NCI-H146 treated with DMSO at 0.1 percent for 48 hours (cell line): Measurements from ENCODE around the gene MMP27.

Experiments
- DNase-seq: peaks from one replicate; lab custom pipeline; 2025; ENCODE audit not compliant: unreplicated experiment; lab: John Stamatoyannopoulos, UW

MMP27 gene

DNA sequence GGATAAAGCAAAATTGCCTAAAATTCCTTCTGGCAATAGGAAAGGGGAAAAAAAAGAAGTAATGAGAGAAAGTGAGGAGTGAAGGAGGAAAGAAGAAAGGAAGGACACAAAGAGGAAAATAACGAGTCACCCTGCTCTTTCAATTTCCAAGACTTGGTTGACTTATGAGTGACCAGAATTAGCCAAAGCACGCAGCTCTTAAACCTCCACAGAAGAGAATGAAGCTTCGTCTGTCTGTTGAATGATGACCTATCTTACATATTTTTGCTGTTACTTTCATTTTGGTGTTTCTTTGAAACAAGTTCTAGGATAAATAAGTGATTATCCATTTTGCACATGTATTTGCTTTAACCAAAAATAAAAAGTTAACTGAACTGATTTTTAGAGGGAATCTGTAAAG is 728 bp downstream of the MMP27 start:
- no peak for DNase-seq

DNA sequence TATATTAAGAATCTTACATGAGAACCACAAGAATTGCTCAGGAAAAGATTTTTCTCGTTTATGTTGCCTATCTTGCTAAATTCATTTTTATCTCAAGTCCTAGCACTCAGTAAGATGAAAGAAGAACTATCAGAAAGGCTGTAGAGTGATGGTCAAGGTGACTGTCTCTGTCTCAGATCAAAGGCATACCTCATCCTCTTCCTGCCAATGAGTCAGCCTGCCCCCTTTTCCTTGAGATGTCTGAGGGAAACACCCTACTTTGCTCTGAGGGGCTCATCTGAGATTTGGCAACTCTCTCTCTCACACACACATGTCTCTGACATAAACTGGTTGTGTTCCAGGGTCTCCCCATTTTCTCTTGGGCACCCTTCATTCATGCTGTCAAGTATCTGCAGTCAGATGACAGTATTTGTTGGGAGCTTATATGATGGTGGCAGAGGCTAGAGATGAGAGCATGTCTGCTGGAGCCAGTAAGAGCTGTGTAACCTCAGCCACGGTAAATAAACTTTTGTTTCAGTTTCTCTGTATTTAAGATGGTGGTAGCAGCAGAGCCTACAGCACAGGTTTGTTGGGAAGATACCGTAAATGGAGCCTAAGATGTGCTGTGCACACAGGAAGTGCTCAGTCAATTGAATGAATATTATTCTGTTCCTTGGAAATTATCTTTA is 1.6 kb downstream of the MMP27 start:
- no peak for DNase-seq

DNA sequence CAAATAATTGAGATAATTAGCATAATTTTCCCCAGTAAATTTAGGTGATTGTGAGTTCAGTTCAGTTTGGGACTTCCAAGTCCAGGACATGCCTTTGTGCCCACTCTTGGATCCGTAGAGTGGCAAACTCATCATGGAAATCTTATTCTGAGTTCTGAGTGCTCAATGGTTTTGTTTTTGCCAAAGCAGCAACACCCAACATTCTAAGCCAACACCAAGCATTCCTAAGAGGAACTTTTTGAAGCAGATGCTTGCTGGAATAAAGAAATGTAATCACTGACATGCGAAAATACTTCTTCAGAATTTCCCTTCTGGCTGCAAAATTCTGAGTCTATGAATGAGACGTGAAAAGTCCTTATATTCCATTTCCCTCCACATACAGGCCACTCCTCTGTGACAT is 10.4 kb downstream of the MMP27 start:
- no peak for DNase-seq

DNA sequence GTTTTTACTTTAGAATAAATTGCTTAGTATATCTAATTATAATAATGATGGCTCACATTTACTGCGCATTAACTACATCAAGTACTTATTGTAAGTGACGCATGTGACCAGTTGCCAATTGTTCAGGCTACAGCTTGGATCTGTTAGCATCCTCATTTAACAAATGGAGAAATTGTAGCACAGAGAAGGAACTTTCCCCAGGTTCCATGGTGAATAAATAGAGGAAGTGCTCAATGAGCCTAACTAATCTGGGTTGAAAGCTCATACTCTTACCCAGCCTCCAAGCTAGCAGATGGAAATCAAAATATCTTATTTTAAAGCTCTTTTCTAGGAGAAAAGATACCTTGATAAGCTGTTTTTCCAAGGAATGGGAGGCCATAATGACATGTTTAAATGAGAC is 19.8 kb downstream of the MMP27 start:
- DNase-seq, result no peak

DNA sequence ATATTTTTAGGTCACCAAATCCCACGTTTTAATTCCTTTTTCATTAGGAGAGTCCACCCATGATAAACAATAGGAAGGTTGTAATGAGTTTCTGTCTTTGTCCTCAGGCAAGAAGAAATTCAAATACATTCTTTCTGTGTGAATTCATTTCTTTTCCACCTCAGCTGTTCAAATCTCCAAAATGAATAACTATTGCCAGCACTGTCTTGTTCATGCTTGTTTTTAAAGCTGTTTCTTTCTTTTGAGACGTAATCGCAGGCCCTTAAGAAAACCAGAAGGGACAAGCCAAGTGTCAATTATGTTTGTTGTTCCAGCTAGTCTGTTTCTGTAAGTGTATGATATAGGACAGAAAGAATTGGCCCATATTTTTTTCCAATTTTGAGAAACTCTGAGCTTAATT is 20.2 kb downstream of the MMP27 start:
- no peak for DNase-seq

DNA sequence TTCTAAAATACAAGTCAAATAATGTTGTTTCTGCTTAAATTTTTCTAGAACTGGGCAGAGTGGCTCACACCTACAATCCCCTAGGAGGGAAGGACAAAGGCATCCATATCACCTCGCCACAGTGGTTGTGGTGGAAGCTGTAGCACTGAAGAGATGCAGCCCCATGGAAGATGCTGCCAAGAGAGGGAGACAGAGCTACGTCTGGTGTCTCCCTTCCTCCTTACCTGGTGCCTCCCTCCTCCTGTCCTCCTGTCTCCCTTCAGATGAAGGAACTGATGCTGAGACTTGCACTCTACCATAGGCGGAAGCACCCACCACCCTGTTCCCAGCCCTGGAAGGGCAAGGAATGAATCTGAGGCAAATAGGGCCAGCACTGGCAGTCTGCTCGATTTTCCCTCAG is 22.3 kb downstream of the MMP27 start:
- no peak for DNase-seq

DNA sequence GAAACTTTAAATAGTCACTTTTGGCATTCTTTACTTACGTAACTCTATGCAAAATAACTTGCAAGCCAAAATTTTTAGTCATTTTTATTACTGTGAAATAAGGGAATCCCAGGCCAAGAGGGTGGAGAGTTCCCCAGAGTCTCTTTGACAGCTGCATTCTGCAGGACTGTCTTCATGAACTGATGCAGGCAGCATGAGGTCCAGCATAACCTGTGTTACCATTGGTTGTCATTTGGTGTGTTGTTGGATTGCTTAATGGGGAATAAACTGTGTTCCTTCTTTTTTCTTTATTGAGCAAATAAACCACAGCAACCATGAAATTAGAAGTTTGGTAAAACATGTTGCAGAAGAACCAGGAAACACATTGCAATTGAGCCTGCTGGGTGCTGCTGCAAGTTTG is 24.6 kb downstream of the MMP27 start:
- no peak for DNase-seq

DNA sequence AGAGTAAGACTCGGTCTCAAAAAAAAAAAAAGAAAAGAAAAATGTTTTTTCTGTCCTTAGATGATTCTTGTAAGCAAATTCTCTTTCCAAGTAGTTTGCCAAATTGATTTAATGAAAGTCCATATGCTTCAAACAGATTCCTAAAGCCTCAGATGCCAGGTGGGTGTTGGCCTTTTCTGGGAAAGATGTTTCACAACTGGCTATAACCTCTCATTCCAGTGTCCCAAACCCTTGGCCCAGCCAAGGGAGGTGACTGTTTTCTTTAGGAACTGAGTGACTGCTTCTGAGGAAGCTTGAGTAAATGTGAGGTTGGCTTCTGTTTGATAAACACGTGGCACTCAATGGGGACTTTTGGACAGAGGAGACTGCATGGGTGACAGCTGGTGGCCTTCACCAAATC is 27.5 kb downstream of the MMP27 start:
- no peak for DNase-seq

DNA sequence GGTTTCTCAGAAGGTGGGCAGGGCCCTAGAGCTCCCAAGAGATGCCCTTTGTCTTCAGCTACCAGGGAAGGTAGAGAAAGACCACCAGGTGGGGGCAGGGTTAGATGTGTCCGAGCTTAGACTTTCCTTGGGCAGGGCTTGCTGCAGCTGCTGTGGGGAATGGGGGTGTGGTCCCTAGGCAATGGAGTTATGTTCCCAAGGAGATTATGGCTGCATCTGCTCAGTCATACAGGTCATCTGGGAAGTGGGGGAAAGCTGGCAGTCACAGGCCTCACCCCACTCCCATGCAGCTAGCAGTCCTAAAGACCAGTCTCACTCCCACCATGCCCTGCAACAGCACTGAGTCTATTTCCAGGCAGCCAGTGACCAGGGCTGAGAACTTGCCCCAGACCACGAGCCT is 29.5 kb downstream of the MMP27 start:
- no peak for DNase-seq

DNA sequence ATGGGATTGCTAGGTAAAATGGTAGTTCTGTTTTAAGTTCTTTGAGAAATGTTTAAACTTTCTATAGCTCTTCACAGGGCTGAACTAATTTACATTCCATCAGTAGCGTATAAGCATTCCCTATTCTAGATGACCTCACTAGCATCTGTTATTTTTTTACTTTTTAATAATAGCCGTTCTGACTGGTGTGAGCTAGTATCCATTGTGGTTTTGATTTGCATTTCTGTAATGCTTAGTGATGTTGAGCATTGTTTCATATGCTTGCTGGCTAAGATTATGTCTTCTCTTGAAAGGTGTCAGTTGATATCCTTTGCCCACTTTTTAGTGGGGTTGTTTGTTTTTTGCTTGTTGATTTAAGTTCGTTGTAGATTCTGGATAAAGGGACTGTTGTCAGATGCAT is 35.9 kb downstream of the MMP27 start:
- DNase-seq, result no peak

DNA sequence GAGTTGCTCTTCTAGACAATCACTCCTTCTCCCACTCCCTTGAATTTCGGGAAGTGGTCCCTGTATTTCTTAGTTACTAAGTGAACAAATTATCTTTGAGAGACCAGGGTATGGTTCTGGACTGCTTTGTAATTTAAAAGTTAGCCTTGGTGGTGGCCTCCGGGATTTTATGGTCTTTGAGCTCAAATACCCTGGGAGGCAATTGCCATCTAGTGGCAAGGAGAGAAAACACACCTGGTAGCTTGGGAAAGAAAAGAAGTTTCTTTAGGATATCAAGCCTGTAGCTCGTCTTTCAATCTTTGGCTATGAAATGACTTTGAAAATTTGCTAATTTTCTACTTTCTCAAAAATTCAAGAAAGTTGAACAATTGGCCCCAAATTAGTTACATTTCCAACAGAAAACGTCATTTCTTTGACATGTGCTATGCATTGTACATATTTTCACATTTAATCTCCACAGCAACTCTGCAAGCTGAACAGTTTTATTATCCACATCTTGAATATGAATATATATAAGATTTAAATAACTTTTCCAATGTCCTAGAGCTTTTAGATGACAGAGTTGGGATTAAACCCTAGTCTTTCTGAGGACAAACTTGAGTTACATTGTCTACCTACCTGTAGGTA is 39.1 kb downstream of the MMP27 start:
- DNase-seq, result peak; percentile 9

DNA sequence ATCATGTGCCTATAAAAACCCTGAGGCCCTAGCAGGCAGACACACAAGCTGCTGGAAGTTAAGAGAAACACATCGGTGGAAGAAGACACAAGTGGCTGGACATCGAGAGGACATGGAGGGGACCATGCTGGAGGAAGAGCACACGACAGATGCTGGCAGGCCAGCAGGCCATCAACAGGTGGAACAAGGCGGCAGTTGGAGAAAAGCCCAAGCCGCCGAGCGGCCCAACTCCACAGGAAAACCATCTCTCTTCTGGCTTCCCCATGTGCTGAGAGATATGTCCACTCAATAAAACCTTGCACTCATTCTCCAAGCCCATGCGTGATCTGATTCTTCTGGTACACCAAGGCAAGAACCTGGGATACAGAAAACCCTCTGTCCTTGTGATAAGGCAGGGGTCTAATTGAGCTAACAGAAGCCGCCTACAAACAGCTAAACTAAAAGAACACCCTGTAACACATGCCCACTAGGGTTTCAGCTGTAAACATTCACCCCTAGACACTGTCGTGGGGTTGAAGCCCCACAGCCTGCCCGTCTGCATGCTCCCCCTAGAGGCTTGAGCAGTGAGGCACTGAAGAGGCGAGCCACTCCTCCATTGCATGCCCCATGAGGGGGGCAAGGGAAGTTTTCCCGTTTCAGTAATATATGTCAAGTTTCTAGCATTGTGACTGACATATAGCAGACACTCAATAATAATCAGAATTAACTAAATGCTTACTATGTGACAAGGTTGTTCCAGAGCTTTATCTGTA is 41.4 kb downstream of the MMP27 start:
- no peak for DNase-seq

DNA sequence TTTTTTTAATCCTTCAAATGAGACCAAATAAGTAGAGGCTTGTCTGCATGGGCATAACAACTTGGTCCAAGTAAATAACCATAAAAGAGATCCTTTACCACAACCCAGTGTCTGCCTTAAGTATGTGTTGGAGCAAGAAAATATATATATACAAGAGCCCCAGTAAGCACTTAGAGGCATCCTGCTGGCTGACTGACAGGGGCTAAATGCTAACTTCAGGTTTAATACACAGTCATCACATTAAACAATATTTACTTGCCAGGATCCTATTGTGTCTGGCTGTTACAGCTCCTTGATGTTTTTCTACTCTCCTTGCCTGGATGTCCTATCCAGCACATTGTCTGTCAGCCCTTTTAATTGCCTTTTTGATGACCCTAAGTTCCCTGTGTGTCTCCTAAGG is 43.0 kb downstream of the MMP27 start:
- no peak for DNase-seq

DNA sequence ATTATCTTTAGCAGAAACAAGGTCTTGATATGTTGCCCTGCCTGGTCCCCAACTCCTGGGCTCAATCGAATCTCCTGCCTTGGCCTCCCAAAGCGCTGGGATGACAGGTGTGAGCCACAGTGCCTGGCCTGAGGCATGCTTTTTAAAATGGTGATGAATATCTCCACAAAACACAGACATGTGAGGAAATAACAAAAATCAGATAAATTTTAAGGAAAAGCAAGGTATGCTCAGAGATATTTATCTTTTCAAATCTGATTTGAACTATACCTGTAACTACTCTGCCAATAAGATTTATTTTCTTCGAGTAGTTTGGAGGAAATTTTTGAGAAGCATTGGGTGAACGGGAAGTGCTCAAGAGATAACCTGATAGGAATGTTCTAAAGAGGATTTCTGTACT is 44.5 kb downstream of the MMP27 start:
- DNase-seq, result no peak

DNA sequence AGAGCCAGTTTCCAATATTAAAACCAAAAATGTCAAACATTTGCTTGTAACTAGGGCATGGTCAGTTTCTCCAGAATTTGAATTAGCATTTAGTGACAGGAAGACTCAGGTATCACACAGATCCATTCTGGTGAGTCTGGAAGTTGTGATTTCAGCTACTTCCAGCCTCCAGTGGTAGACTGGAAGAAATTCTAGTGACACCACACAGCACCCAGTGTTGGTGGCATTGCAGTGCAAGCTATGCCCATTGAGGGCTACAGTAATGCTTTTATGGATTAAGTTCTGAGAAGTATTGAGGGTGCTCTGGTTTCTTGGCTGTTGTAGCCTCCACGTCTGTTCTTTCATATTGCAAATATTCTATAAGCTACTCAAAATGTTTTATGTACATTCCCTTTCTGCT is 49.0 kb downstream of the MMP27 start:
- no peak for DNase-seq

DNA sequence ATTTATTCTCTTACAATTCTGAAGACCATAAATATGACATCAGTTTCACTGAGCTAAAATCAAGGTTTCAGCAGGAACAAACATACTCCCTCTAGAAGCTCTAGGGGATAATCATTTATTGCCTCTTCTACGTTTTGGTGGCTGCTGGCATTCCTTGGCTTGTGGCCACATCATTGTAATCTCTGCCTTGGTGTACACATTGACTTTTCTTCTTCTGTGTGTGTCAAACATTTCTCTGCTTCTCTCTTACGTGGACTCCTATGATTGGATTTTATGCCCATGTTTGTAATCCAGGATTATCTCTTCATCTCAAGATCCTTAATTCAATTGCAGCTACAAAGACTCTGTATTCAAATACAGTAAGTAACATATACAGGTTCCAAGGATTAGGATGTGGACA is 50.0 kb downstream of the MMP27 start:
- DNase-seq, result no peak

DNA sequence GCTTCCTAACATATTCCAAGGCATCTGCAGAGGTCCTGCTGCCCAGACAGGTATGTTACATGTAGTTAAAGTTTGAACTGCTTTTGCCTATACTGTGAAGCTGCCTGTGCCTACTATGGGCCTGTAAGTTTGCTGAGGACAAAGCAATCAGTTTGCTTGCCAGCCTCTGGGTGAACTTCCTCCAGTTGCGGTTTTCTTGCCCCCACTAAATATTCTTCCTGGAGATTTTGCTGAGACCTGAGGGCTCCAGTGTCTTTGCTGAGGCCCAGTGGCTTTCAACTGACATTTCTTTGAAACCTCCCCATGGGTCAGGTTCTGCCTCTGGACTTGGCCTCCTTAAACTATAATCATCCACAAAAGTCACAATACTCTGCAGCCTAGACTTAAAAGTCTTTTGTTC is 50.8 kb downstream of the MMP27 start:
- DNase-seq, result no peak

DNA sequence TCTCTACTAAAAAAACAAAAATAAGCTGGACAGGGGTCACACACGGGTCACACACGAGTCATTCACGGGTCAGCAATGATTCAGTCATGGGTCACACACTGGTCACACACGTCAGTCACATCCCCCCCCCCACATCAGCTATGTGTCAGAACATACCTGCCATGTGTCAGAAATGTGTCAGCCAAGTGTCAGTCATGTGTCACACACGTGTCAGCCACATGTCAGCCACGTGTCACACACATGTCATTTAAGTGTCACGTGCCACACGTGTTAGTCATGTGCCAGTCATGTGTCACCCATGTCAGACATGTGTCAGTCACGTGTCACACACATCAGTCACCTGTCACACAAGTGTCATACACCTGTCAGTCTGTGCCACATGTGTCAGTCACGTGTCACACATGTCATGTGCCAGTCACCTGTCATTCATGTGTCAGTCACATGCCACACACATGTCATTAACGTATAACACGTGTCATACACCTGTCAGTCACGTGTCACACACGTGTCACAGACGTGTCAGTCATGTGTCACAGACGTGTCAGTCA is 51.8 kb downstream of the MMP27 start:
- DNase-seq, result no peak

DNA sequence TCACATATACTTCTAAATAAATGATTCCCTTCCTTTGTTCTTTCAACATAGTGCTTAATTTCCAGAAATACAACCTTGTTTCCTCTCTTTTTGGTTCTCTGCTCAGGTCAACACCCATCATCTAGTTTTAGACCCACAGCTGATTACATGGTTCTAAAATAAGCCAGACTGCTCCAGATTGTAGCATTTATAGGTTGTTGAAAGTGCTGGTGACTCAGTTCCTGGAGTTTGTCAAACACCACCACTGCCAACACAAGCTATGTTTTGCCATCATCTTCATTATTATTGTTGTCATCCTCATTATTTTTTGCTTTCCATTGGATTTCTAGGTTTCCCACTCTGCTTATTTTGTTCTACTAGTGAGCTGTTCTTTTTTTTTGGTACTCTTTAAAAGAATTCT is 58.1 kb downstream of the MMP27 start:
- no peak for DNase-seq

DNA sequence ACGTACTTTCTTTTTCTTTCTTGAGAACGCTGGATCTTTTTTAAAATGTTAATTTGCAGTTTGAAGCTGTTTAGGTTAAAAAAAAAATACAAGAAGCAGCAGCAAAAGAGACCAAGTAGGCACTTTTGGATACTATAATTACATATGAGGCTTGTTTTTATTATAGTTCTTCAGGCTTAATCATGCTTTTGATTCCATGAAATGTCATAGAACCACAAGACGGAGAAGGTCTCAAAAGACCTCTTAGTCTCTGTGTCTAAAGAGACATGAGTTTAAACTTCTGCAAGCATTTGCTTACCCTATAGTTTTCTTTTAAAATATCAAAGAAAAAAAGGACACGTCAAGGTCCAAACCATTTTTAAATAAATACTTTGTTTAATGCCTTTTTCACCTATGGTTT is 61.6 kb downstream of the MMP27 start:
- DNase-seq, result no peak
